Neuronal stem cell (in vitro differentiated cells): ENCODE data around the gene ZNF519.
"Not testable (repeated sequence)": the region's sequence is repeated elsewhere in the genome, so short reads cannot be mapped to it uniquely, and the experiment has no call there.

Experiments
- DNase-seq: peaks from one replicate; pipeline ENCODE4 v3.0.0-alpha.2; 2013; ENCODE audit warnings: low spot score
- H2AFZ ChIP-seq: one replicate; pipeline ENCODE4 v1.6.1; 2013; ENCODE audit warnings: mild to moderate bottlenecking, low read length, inconsistent platforms
- H2AK5ac ChIP-seq: 2 replicates; pipeline ENCODE4 v1.6.1; 2013; ENCODE audit warnings: low read depth, mild to moderate bottlenecking, inconsistent platforms, low read length, moderate library complexity, mixed read lengths
- H2BK120ac ChIP-seq: 2 replicates; pipeline ENCODE4 v1.6.1; 2013; ENCODE audit warnings: low read depth, mild to moderate bottlenecking, inconsistent platforms, low read length, moderate library complexity, mixed read lengths
- H2BK12ac ChIP-seq: one replicate; pipeline ENCODE4 v1.6.1; 2013; ENCODE audit warnings: low read length, inconsistent platforms
- H2BK15ac ChIP-seq: 2 replicates; pipeline ENCODE4 v1.6.1; 2013; ENCODE audit warnings: mild to moderate bottlenecking, low read length, inconsistent platforms, mixed read lengths
- H2BK5ac ChIP-seq: one replicate; pipeline ENCODE4 v1.6.1; 2013; ENCODE audit warnings: inconsistent platforms, mild to moderate bottlenecking, low read length, moderate library complexity
- H3K14ac ChIP-seq: one replicate; pipeline ENCODE4 v1.6.1; 2013; ENCODE audit warnings: low read length, inconsistent platforms
- H3K18ac ChIP-seq: 2 replicates; pipeline ENCODE4 v1.6.1; 2013; ENCODE audit warnings: low read length, inconsistent platforms
- H3K23ac ChIP-seq: 2 replicates; pipeline ENCODE4 v1.6.1; 2013; ENCODE audit warnings: low read depth, mild to moderate bottlenecking, mixed read lengths, low read length, inconsistent platforms; ENCODE audit not compliant: poor library complexity
- H3K27ac ChIP-seq: replicated peaks from 3 replicates; pipeline ENCODE4 v1.5.1; 2013; ENCODE audit warnings: low read length, inconsistent platforms
- H3K27me3 ChIP-seq, 3 experiments: 2 replicates each; pipeline ENCODE4 v1.6.1; 2013; ENCODE audit warnings: low read length in 3 of 3, mild to moderate bottlenecking in 2 of 3, inconsistent platforms in 1 of 3, low read depth in 1 of 3, mixed read lengths in 1 of 3, moderate library complexity in 1 of 3; ENCODE audit not compliant: control insufficient read depth in 3 of 3, insufficient read depth in 3 of 3
- H3K36me3 ChIP-seq, 2 donors: replicated peaks in 1 of 2; 2 replicates each; pipeline ENCODE4 v1.6.1; 2013; ENCODE audit warnings: low read length in 2 of 2; ENCODE audit not compliant: control insufficient read depth in 2 of 2, insufficient read depth in 2 of 2
- H3K4ac ChIP-seq: 2 replicates; pipeline ENCODE4 v1.6.1; 2013; ENCODE audit warnings: inconsistent platforms, mild to moderate bottlenecking, low read length, moderate library complexity
- H3K4me1 ChIP-seq, 2 donors: 1 replicate in 1 of 2; 2 replicates in 1 of 2; pipeline ENCODE4 v1.6.1; 2013; ENCODE audit warnings: low read length in 2 of 2, low read depth in 1 of 2; ENCODE audit not compliant: control insufficient read depth in 2 of 2, insufficient read depth in 1 of 2
- H3K4me2 ChIP-seq: one replicate; pipeline ENCODE4 v1.6.1; 2013; ENCODE audit warnings: mild to moderate bottlenecking, low read length, inconsistent platforms; ENCODE audit not compliant: insufficient read depth, poor library complexity, severe bottlenecking
- H3K4me3 ChIP-seq, 2 donors: 2 replicates each; pipeline ENCODE4 v1.5.1; 2013; ENCODE audit warnings: low read length in 2 of 2, mild to moderate bottlenecking in 2 of 2, inconsistent platforms in 1 of 2, moderate library complexity in 1 of 2
- H3K79me1 ChIP-seq: one replicate; pipeline ENCODE4 v1.6.1; 2013; ENCODE audit warnings: low read depth, mild to moderate bottlenecking, inconsistent platforms, low read length, moderate library complexity
- H3K9ac ChIP-seq: one replicate; pipeline ENCODE4 v1.6.1; 2013; ENCODE audit warnings: mild to moderate bottlenecking, low read depth, low read length, inconsistent platforms; ENCODE audit not compliant: poor library complexity
- H3K9me3 ChIP-seq, 2 donors: replicated peaks in 1 of 2; 2 replicates each; pipeline versions ENCODE3 to v1.6.1; 2013; ENCODE audit warnings: low read length in 2 of 2, mild to moderate bottlenecking in 2 of 2, inconsistent platforms in 1 of 2, low read depth in 1 of 2, mixed read lengths in 1 of 2, moderate library complexity in 1 of 2; ENCODE audit not compliant: control insufficient read depth in 2 of 2, insufficient read depth in 1 of 2
- H4K8ac ChIP-seq: one replicate; pipeline ENCODE4 v1.6.1; 2013; ENCODE audit warnings: low read depth, mild to moderate bottlenecking, inconsistent platforms, low read length, moderate library complexity
- H4K91ac ChIP-seq: one replicate; pipeline ENCODE4 v1.6.1; 2013; ENCODE audit warnings: low read length, low read depth, mild to moderate bottlenecking, inconsistent platforms; ENCODE audit not compliant: poor library complexity
- WGBS, 2 donors: extraction: QIAGEN DNeasy Blood & Tissue Kit; methylation state at CpG; one replicate each; pipeline ENCODE4 v1.1.7; 2013; ENCODE audit warnings: missing lambda C conversion rate in 2 of 2, mixed read lengths in 1 of 2; ENCODE audit not compliant: insufficient read length in 2 of 2, insufficient replicate concordance in 1 of 2; ENCODE audit errors: extremely low coverage in 2 of 2; 5-methylcytosine and 5-hydroxymethylcytosine counted together

The ZNF519 gene

GRCh38 chr18:14162915-14163314 is 30.7 kb upstream of the ZNF519 start:
- not testable (repeated sequence) for H3K36me3 ChIP-seq, H3K9ac ChIP-seq, H2BK12ac ChIP-seq, H3K27me3 ChIP-seq, H4K91ac ChIP-seq, H3K4me2 ChIP-seq, H3K4me3 ChIP-seq, H2BK15ac ChIP-seq, H3K23ac ChIP-seq, H3K14ac ChIP-seq, H3K79me1 ChIP-seq, H3K27ac ChIP-seq, H2AK5ac ChIP-seq, DNase-seq, H4K8ac ChIP-seq, H2BK120ac ChIP-seq, H3K9me3 ChIP-seq, H3K4ac ChIP-seq, H3K4me1 ChIP-seq, H2AFZ ChIP-seq, H3K18ac ChIP-seq, H2BK5ac ChIP-seq
- no CpG with 5 or more reads among the region's 8 CpGs for WGBS, 2 donors

GRCh38 chr18:14151564-14152113 is 19.4 kb upstream of the ZNF519 start:
- not testable (repeated sequence) for H3K79me1 ChIP-seq, H2AFZ ChIP-seq, H4K91ac ChIP-seq, H4K8ac ChIP-seq, H2BK5ac ChIP-seq, H2BK120ac ChIP-seq, H3K23ac ChIP-seq, H3K4me2 ChIP-seq, H3K4me3 ChIP-seq, DNase-seq, H3K27me3 ChIP-seq, H3K18ac ChIP-seq, H3K36me3 ChIP-seq, H3K4me1 ChIP-seq, H2BK12ac ChIP-seq, H3K9ac ChIP-seq, H3K14ac ChIP-seq, H3K9me3 ChIP-seq, H3K27ac ChIP-seq, H2BK15ac ChIP-seq, H2AK5ac ChIP-seq, H3K4ac ChIP-seq
- WGBS, 2 donors = no CpG with 5 or more reads among the region's 8 CpGs

GRCh38 chr18:14150766-14151165 is 18.5 kb upstream of the ZNF519 start:
- H3K79me1 ChIP-seq, H3K36me3 ChIP-seq, H3K9ac ChIP-seq, H2AK5ac ChIP-seq, H3K27me3 ChIP-seq, H2BK5ac ChIP-seq, H3K4me3 ChIP-seq, H3K4me2 ChIP-seq, H3K27ac ChIP-seq, H3K18ac ChIP-seq, H3K9me3 ChIP-seq, H2BK12ac ChIP-seq, H2AFZ ChIP-seq, H2BK15ac ChIP-seq, H3K23ac ChIP-seq, H4K91ac ChIP-seq, DNase-seq, H3K4ac ChIP-seq, H2BK120ac ChIP-seq, H3K14ac ChIP-seq, H4K8ac ChIP-seq, H3K4me1 ChIP-seq: not testable (repeated sequence)
- no CpG with 5 or more reads among the region's 11 CpGs for WGBS, 2 donors

- no CpG with 5 or more reads among the region's 20 CpGs for WGBS, 2 donors
- H2BK5ac ChIP-seq, H3K9ac ChIP-seq: not testable (repeated sequence)
These were observed 17.7 kb upstream of the ZNF519 start for GRCh38 chr18:14149916-14150420.

More at GRCh38 chr18:14149916-14150420, 17.7 kb upstream of the ZNF519 start:
- DNase-seq, H3K4me1 ChIP-seq, H3K27ac ChIP-seq, H3K18ac ChIP-seq, H3K23ac ChIP-seq, H3K4me2 ChIP-seq, H2AK5ac ChIP-seq, H3K4me3 ChIP-seq, H2BK12ac ChIP-seq, H3K14ac ChIP-seq, H3K79me1 ChIP-seq, H3K9me3 ChIP-seq, H2BK15ac ChIP-seq, H2AFZ ChIP-seq, H4K91ac ChIP-seq, H3K27me3 ChIP-seq, H3K36me3 ChIP-seq, H3K4ac ChIP-seq, H4K8ac ChIP-seq, H2BK120ac ChIP-seq: not testable (repeated sequence)
